VCaP (cell line): ENCODE data around the gene SYTL4.
A peak's percentile ranks its signal among the peaks of the same experiment; 100 is the strongest.
"Not testable (repeated sequence)": the region's sequence is repeated elsewhere in the genome, so short reads cannot be mapped to it uniquely, and the experiment has no call there.

Experiments used
- H3K27ac ChIP-seq: fragments of 450-650 bp; 2 replicates; pipeline ENCODE4 v1.5.1; 2017
- CTCF ChIP-seq: fragments of 450-650 bp; conservative IDR thresholded peaks from 2 replicates; pipeline ENCODE4 v1.5.1; 2017; ENCODE audit warnings: mild to moderate bottlenecking, moderate library complexity

The SYTL4 gene

GRCh38 chrX:100745806-100746537 is 14.1 kb upstream of the SYTL4 start:
- H3K27ac ChIP-seq, result peak overlapping the region; percentile 76
- TF ChIP-seq CTCF, result no peak

GRCh38 chrX:100745205-100745604 is 13.3 kb upstream of the SYTL4 start:
- TF ChIP-seq CTCF, result no peak
- peak overlapping the region; percentile 76 for H3K27ac ChIP-seq

- H3K27ac ChIP-seq, result no peak overlapping the region
- no peak for TF ChIP-seq CTCF
Observed at GRCh38 chrX:100743009-100743607, 11.2 kb upstream of the SYTL4 start.

GRCh38 chrX:100724006-100724405 is 7.9 kb downstream of the SYTL4 start:
- H3K27ac ChIP-seq, result not testable (repeated sequence)

GRCh38 chrX:100721328-100721727 is 10.6 kb downstream of the SYTL4 start:
- H3K27ac ChIP-seq, result no peak overlapping the region
- no peak for TF ChIP-seq CTCF

- H3K27ac ChIP-seq, result no peak overlapping the region
- no peak for TF ChIP-seq CTCF
Observed at GRCh38 chrX:100720301-100720700, 11.6 kb downstream of the SYTL4 start.

GRCh38 chrX:100719139-100719538 is 12.8 kb downstream of the SYTL4 start:
- H3K27ac ChIP-seq, result no peak overlapping the region
- TF ChIP-seq CTCF, result no peak

GRCh38 chrX:100717363-100717762 is 14.6 kb downstream of the SYTL4 start:
- TF ChIP-seq CTCF, result no peak

More at GRCh38 chrX:100717363-100717762, 14.6 kb downstream of the SYTL4 start:
- H3K27ac ChIP-seq, result no peak overlapping the region
